Ascending aorta (tissue), 2 donors: ENCODE data around the gene NSUN4. TPM values are rescaled to one million over a fixed set of nuclear protein-coding genes. Genes with fewer than 3 reads are reported as not detected.

Source experiments
- DNase-seq, 2 donors: peaks; one replicate each; pipeline ENCODE4 v3.0.0-alpha.2; 2019; ENCODE audit warnings: low spot score in 2 of 2
- H3K27ac ChIP-seq, 2 donors: fragments of 200-600 bp; sonication (generic); one replicate each; pipeline ENCODE4 v1.5.1; 2016 to 2017; ENCODE audit warnings: mild to moderate bottlenecking in 1 of 2
- H3K27me3 ChIP-seq: fragments of 200-600 bp; sonication (generic); one replicate; pipeline ENCODE4 v1.5.1; 2017
- H3K36me3 ChIP-seq, 2 donors: fragments of 200-600 bp; sonication (generic); one replicate each; pipeline ENCODE4 v1.5.1; 2016
- H3K4me1 ChIP-seq, 2 donors: fragments of 200-600 bp; sonication (generic); one replicate each; pipeline ENCODE4 v1.5.1; 2016 to 2017; ENCODE audit warnings: mild to moderate bottlenecking in 1 of 2
- H3K4me3 ChIP-seq, 2 donors: fragments of 200-600 bp; sonication (generic); one replicate each; pipeline ENCODE4 v1.5.1; 2016 to 2017; ENCODE audit warnings: mild to moderate bottlenecking in 1 of 2
- H3K9me3 ChIP-seq, 2 donors: fragments of 200-600 bp; sonication (generic); one replicate each; pipeline ENCODE4 v1.5.1; 2016
- intact Hi-C: fragments of 100-400 bp; cut with DNase I; formaldehyde crosslinking; loops from one replicate; pipeline ENCODE4 v1.15.1; 2023
- total RNA-seq: library from RNA; depleted of rRNA; stranded (reverse); fragments of >200 nt; gene quantifications from one replicate; pipeline ENCODE4 v1.1.0, GENCODE V29; 2016
- TF ChIP-seq, protein P1 (sequence below), 3 experiments: fragments of 200-600 bp in 2 of 3; fragments of 450-650 bp in 1 of 3; sonication (generic) in 2 of 3; IDR thresholded peaks; one replicate each; pipeline ENCODE4 v1.5.1; 2016 to 2019; ENCODE audit warnings: antibody characterized with exemption in 3 of 3, mild to moderate bottlenecking in 1 of 3, moderate library complexity in 1 of 3

NSUN4 gene
- total RNA-seq, 1 donor from 2014 or later: 6.1 TPM

DNA sequence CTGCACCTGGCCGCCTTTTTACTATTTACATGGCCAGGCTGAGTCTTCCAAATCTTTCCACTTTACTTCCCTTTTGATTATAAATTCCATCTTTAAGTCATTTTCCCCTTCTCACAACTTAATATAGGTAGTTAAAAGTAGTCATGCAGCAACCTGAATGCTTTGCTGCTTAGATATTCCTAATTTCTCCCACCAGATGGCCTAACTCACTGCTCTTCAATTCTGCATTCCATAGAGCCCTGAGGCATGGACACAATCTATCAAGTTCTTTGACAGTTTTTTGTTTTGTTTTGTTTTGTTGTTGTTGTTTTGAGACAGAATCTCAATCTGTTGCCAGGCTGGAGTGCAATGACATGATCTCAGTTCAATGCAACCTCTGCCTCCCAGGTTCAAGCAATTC, 31.8 kb downstream of the NSUN4 start:
- Histone ChIP-seq H3K4me1 (no peaks in the 10 kb centered on the region), H3K9me3 (no peaks in the 10 kb centered on the region)

DNA sequence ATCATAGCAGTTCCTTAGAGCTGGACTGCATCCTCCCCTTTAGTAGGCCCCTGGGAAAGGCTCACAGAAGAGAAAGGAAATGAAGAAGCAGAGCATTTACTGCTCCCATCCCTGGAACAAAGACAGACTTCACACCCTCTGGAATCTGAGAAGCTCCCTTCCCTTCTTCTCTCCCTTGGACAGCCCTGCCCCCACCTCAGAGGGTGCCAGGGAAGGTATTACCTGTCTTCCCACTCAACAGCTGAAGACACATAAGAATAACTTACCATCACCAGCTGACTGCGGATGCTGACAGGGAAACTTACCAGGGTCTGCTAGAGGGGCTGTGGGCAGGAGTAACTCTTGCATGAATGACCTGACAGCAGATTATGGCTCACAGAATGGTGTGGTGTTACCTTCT, 39.4 kb downstream of the NSUN4 start:
- no peaks in the 10 kb centered on the region for H3K9me3 ChIP-seq
- H3K4me1 ChIP-seq: no peaks in the 10 kb centered on the region
- no peak for DNase-seq
- TF ChIP-seq, protein P1, sequence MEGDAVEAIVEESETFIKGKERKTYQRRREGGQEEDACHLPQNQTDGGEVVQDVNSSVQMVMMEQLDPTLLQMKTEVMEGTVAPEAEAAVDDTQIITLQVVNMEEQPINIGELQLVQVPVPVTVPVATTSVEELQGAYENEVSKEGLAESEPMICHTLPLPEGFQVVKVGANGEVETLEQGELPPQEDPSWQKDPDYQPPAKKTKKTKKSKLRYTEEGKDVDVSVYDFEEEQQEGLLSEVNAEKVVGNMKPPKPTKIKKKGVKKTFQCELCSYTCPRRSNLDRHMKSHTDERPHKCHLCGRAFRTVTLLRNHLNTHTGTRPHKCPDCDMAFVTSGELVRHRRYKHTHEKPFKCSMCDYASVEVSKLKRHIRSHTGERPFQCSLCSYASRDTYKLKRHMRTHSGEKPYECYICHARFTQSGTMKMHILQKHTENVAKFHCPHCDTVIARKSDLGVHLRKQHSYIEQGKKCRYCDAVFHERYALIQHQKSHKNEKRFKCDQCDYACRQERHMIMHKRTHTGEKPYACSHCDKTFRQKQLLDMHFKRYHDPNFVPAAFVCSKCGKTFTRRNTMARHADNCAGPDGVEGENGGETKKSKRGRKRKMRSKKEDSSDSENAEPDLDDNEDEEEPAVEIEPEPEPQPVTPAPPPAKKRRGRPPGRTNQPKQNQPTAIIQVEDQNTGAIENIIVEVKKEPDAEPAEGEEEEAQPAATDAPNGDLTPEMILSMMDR (IDR thresholded peaks at IDR 0.05): no peak
- no peak overlapping the region for H3K27ac ChIP-seq
- H3K27me3 ChIP-seq: no peaks in the 10 kb centered on the region
- H3K4me3 ChIP-seq: no peak overlapping the region
- H3K36me3 ChIP-seq: no peaks in the 10 kb centered on the region
- intact Hi-C loops: no loop called here

More for the DNA sequence above, 31.8 kb downstream of the NSUN4 start:
- Histone ChIP-seq H3K36me3 (peaks cover 8 to 17% of the 10 kb centered on the region in 2 donors), H3K27me3 (no peaks in the 10 kb centered on the region), H3K27ac (no peak overlapping the region), H3K4me3 (no peak overlapping the region)
- TF ChIP-seq, protein P1 (IDR thresholded peaks at IDR 0.05): no peak
- intact Hi-C loops: no loop called here
- no peak for DNase-seq

DNA sequence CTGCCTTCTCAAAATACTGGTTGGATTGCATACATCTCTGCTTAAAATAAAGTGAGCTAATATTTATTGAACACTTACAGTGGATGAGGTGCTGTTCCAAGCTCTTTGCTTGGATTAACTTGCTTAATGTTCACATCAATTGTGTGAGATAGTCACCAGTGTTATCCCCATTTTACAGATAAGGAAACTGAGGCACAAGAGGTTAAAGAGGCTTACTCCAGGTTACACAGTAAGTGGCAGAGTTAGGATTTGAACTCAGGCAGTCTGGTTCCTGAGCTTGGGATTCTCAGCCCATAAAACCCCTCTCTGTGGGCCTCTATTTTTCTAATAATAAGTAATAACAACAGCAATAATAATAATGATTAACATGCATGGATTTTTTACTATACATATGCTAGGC, 39.9 kb downstream of the NSUN4 start:
- no peaks in the 10 kb centered on the region for H3K36me3 ChIP-seq
- H3K27ac ChIP-seq: no peak overlapping the region
- H3K4me3 ChIP-seq: no peak overlapping the region
- no peaks in the 10 kb centered on the region for H3K9me3 ChIP-seq
- intact Hi-C loops: no loop called here
- H3K4me1 ChIP-seq: no peaks in the 10 kb centered on the region
- TF ChIP-seq, protein P1 (IDR thresholded peaks at IDR 0.05): no peak
- DNase-seq: no peak
- no peaks in the 10 kb centered on the region for H3K27me3 ChIP-seq

DNA sequence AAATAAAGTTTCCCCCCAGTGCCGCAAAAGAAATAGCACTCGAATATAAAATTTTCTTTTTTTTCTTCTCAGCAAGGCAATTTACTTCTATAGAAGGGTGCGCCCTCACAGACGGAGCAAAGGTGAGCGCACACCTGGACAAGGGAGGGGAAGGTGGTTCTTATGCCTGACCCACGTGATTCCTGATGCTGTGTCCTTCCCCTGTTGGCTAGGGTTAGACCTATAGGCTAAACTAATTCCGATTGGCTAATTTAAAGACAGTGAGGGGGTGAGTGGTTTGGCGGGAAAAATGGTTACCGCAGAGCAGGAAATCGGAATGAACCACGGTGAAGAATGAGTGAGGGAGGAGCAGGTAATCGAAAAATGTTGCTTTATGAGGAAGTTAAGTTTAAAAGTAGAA, 52.9 kb downstream of the NSUN4 start:
- TF ChIP-seq, protein P1 (IDR thresholded peaks at IDR 0.05): no peak
- intact Hi-C loops: no loop called here
- DNase-seq: no peak
- H3K27ac ChIP-seq: no peak overlapping the region
- peaks cover 0 to 12% of the 10 kb centered on the region in 2 donors for H3K9me3 ChIP-seq
- no peak overlapping the region for H3K4me3 ChIP-seq
- H3K27me3 ChIP-seq: no peaks in the 10 kb centered on the region
- H3K4me1 ChIP-seq: peaks cover 0 to 6% of the 10 kb centered on the region in 2 donors
- H3K36me3 ChIP-seq: peaks cover 0 to 2% of the 10 kb centered on the region in 2 donors

DNA sequence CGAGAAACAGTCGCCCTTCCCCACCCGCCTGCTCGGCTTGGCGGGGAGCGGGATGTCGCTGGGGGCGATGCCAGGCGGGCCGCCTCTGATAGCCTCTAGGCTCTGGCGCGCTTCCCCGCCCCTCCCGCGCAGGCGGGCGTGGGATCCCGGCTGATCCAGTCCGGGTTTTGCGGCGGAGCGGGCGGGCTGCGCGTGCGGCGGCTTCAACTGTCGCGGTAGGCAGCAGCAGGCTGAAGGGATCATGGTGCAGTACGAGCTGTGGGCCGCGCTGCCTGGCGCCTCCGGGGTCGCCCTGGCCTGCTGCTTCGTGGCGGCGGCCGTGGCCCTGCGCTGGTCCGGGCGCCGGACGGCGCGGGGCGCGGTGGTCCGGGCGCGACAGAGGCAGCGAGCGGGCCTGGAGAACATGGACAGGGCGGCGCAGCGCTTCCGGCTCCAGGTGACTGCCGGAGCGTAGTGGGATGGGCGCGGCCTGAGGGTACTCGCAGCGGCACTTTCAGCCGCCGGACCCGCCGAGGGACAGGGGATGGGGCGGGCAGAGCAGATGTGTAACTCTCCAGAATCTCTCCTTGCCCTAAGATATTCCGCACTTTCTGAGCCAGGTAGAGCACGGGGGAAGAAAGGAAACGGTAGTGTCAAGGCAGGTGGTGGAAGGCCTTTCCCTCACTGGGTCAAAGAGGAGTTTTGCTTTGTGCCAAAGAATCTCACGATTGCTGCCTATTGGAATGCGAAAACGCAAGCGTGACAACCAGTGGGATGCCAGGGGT, 53.7 kb downstream of the NSUN4 start, which contains the start of gene FAAH:
FAAH (plus strand) TSS at position 210 of the 764 bp plus-strand sequence; CDS start at position 242, 32 bp downstream.
- Histone ChIP-seq H3K4me1 (peaks cover 0 to 6% of the 10 kb centered on the region in 2 donors), H3K9me3 (peaks cover 0 to 12% of the 10 kb centered on the region in 2 donors), H3K36me3 (peaks cover 0 to 2% of the 10 kb centered on the region in 2 donors), H3K27ac (no peak within 1 kb of the TSS), H3K27me3 (no peaks in the 10 kb centered on the region), H3K4me3 (peak within 1 kb of the TSS; percentile 60 to 69)
- TF ChIP-seq, protein P1 (IDR thresholded peaks at IDR 0.05): no peak
- peak in 1 of 2 donors; percentile 74 for DNase-seq
- intact Hi-C loops: loop anchor here (2.0 kb wide), 1 partner anchor 325 kb away; the partner anchor contains the start of gene EFCAB14
